Measurements from ENCODE around the gene ATG16L2.
"Not testable (repeated sequence)": the region's sequence is repeated elsewhere in the genome, so short reads cannot be mapped to it uniquely, and the experiment has no call there.

The ATG16L2 gene

DNA sequence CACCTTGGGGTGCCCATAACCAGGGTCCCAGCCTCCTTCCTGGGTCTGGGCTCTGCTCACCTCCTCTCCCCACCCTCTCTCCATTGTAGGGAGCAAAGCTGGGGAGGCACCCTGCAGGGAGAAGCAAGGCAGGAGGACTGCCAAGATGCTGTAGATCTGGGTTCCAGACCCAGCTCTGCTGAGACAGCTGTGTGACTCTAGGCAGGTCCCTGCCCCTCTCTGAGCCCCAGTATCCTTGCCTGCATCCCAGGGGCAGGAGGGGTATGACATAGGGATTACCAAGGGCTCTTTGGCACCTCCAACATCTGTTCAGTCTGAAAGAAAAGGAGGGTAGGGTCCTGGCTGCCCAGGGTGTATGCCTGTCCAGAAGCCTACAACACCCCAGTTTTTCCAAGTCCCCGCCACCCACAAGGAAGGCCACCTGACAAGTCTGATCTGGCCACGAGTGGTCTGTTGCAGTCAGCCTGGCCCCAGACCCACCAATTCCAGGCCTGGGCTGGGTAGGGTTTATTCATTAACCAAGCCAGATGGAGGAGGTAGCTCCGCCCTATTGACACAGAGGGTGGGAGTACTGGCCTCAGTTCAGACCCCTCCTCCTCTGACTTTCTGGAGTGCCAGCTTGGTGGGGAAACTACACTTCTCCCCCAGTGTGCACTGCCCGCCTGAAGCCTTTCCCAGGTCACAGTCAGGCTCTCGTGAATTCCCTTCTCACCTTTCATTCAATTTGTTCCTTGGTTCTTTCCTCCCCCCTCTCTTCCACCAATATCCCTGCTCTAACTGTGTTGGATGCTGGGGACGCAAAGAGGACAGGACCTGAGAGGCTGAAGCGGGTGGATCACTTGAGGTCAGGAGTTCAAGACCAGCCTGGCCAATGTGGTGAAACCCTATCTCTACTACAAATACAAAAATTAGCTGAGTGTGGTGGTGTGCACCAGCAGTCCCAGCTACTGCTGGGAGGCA is 35.4 kb upstream of the ATG16L2 start:
- in situ Hi-C loops (cut with HindIII; ENCODE audit: low sequenced_read_pairs), result no loop called here

DNA sequence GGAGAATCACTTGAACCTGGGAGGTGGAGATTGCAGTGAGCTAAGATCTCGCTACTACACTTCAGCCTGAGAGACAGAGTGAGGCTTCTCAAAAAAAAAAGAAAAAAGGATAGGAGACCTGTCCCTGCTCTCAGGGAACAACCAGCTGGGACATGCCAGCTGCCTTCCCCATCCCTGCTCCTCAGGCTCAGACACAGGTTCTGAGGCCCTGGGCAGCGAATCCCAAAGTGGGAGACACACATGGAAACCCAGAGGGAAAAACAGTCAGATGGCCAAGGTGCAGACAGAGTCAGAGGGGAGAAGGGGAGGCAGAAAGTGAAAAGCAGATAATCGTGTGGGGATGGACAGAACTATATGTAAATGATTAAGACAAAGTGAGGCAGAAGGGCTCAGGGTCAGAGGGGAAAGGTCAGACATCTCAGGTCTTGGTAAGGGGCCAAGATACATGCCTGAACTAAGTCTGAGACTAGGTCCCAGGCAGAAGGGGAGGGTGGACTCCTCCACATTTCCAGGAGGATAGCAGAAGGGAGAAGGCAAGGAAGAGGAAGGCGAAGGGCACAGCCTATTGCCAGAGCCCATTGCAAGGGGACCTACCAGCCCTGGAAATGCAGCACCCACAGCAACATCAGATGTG is 34.6 kb upstream of the ATG16L2 start:
- in situ Hi-C loops (cut with HindIII; ENCODE audit: low sequenced_read_pairs), result no loop called here

DNA sequence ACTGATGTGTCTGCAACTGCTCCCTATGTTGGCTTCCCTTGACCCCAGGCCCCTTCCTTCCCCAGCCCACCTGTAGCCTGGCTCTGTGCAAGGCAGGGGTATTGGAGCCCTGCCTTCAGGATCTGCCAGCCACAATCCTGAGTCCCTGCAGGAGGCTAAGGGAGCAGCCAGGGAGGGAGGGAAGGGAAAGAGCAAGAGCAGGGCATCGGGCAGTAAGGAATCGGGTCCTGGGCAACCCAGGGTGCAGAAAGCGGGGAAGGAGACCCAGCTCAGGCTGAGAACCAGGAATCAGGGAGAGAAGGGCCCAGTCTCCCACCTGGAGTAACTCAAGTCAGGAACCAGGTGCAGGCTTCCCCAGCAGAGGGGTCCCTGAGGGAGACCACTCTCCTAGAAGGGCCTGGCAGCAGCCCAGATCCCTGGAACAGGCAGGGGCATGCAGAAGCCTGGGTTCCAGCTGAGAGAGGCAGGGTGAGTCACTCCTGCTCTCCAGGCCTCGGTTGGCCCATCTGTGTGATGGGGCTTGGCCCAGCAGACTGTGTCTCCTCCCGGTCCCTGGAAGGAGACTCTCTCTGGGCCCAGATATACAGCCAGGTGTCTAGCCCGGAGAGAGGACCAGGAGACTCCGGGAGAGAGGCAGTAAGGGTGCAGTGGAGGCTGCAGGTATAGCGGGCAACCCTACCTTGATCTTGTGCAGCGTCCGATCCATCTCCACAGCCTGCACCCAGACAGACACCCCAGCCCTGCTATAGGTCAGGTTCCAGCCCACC is 33.7 kb upstream of the ATG16L2 start:
- in situ Hi-C loops (cut with HindIII; ENCODE audit: low sequenced_read_pairs), result no loop called here

DNA sequence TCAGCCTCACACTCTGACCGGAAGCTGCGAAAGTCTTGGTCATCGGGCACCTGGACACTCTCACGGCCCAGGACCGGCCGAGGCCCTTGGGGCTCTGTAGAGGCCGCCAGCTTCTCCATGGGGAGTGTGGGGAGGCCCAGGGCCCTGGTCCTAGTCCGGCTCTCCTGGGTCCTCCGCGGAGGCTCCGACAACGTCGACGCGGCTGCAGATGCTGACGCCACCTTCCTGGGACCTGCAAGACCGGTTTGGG is 33.2 kb upstream of the ATG16L2 start:
- in situ Hi-C loops (cut with HindIII; ENCODE audit: low sequenced_read_pairs), result no loop called here

DNA sequence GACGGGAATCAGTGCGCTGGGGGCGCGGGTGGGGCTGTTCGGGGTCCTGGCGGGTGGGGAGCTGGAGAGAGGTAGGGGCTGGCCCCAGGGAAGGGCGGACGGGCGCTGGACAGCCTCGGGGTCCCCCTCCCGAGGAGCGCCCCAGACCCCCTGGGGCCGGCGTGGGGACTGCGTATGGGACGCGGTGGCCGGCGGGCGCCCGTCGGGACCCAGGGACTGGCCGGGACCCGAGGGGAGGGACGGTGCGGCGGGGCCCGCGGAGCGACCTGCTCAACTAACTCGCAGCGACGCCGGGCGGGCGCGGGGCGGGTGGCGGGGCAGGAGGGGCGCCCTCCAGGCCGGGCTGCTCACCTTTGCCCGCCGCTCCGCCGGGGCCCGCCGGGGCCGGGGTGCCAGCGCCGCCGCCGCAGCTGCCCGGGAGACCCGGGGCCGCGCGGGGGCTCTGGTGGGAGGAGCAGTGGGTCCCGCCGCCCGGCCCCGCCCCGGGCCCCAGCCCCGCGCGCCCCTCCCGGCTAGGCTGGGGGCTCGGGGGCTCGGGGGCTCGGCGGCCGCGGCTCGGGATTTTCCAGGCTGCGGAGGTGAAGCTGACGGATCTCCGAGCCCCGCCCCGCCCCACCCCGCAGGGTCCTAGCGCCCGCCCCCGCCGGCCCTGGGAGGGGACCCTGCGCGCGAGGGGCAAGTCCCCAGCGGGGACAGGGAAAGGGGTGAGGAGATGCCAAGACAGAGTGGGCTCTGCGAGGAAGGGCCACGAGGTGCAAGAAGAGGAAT is 32.7 kb upstream of the ATG16L2 start:
- in situ Hi-C loops (cut with HindIII; ENCODE audit: low sequenced_read_pairs), result no loop called here

DNA sequence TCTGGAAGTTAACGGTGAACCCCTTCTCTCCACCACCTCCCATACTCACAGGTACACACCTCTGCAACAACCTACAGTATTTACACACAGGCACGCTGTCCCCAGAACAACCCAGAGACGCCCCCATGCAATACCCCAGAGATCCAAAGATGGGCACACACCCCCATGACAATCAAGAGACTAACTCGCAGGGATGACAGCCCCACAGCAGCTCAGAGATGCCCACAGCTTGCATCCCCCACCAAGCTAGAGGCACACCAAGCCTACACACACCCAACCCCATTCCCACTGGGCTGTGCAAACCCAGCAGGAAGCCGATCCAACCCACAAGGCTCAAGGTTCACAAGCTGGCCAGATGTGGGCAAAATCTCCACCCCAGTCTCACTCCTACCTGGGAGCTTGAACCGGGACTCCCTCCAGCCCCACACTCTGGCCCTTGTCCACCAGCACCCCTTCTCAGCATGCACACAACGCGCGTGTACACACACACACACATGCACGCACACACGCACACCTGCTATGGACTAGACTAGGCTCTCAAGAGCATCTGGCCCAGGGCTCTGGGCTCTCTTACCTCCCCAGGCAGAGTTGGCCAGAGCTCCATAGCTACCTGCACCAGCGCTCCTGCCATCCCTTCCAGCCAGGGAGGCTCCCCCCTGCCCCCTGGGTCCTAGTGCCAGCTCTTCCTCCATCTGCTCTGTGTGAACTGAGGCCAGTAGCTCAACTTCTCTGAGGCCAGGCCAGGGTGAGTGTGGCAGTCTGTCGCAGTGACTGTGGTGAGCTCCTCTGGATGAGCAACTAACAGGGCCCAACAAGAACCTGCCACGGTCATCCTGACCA is 31.9 kb upstream of the ATG16L2 start:
- in situ Hi-C loops (cut with HindIII; ENCODE audit: low sequenced_read_pairs), result no loop called here

DNA sequence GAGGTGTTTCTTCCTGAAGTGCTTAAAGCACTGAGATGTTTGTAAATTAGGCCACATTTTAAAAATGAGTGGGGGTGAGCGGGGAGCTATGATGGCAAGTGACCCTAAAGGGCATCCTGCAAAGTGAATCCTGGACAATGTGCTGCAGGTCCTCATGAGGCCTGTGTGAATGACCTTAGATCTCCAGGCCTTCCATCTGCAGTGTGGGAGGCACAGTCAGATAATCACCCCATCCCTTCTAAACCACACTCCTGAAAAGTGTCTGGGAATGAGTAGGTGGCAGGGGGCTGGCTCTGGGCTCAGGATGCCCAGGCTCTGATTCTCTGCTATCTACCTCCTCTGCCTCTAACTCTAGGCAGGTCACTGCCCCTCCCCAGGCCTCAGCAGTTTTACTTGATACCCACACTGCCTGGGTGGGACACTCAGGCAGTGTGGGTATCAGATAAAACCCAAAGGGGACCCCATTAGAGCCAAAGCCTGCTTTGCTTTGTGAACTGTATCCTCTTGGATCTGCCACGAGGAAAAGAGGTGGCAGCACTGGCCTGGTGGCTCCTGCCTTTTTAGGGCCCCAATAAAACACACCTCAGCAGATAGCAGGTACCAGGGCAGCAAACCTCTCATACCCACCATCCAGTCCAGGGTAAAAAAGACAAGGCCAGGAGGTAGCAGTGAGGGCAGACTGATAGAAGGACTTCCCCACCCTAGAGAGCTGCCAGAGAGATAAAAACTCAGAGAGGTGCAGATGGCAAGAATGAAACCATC is 30.9 kb upstream of the ATG16L2 start:
- in situ Hi-C loops (cut with HindIII; ENCODE audit: low sequenced_read_pairs), result no loop called here

DNA sequence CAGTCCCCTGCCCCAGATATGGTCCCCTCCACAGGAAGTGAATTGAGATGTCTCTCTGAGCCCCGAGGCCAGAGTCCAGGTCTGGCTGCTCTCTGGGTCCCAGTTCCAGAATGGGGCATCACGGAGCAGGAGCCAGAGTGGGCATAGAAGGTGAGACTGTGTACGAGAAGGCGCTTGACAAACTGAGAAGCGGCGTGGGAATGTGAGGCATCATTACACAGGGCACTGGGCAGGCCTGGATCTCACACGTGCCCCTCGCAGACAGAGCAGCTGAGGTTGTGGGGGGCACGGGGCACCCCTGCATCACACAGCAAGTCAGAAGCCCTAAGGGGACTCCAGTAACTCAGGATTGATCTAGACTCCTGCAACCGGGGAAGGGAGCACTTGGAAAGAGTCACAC is 29.5 kb upstream of the ATG16L2 start:
- in situ Hi-C loops (cut with HindIII; ENCODE audit: low sequenced_read_pairs), result no loop called here

DNA sequence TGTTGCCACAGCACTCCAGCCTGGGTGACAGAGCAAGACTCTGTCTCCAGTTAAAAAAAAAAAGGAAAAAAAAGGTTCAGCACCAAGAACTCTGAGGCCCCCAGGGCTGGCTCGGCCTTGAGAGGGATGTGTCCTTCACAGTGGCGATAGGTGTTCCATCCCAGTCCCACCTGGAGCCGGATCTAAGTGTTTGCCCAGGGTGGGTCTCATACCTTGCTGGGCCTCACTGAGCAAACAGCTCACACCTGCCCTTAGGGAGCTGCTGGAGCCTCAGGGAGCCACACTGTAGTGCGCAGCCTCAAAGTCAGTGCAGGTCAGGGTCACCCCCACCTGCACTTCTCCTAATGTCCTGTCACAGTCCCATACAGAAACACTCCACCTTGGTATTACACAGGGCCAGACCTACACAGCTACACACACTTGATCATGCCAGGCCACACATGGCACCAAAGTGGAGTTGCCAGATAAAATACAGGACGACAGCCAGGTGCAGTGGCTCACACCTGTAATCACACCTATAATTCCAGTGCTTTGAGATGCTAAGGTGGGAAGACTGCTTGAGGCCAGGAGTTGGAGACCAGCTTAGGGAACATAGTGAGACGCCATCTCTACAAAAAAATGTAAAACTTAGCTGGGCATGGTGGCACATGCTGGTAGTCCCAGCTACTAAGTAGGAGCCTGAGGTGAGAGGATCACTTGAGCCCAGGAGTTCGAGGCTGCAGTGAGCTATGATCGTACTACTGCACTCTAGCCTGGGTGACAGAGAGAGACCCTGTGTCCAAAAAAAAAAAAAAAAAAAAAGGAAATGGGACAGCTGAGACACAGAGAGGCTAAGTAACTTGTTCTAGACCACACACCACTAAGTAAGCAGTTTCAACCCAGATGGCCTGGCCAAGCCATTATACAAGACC is 27.7 kb upstream of the ATG16L2 start:
- in situ Hi-C loops (cut with HindIII; ENCODE audit: low sequenced_read_pairs), result no loop called here

DNA sequence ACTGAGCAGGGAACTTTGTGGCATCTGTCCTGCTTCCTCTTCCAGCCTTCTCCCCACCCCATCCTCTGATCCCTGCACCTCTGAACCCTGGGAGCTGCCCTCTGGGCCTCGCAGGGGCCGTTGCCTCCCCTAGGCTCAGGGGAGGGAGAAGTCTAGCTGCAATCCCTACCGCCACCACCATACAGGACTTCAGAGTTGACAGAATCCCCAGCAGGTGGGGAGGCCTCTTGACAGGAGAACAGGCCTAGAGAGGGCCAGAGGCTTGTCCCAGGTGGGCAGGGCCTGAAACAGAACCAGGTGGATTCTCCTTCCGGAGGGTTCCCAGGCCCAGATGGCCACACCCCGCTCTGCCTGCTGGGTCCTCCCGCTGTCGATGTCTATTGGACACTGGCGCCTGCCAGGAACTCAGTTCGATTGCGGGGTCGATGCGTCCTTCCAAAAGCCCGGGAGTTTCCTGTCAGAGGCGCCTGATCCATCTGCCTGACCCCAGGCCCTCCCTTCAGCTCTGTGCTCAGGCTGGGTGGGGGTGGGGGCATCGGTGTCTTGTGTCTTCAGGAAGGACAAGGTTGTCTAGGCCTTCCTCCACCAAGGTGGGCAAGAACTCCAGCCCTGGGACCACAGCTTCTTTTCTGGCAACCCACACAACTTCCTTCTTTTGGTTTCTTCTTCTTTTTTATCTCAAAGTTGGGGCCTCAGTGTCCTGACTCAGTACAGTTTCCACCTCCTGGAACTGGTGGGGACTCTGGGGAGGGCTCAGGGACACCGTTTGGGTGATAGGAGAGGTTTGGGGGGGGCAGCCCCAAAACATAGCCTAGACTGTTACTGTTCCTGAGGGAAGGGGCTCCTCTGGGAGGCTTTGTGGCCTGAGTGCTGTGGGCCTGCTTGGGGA is 26.8 kb upstream of the ATG16L2 start:
- in situ Hi-C loops (cut with HindIII; ENCODE audit: low sequenced_read_pairs), result no loop called here

DNA sequence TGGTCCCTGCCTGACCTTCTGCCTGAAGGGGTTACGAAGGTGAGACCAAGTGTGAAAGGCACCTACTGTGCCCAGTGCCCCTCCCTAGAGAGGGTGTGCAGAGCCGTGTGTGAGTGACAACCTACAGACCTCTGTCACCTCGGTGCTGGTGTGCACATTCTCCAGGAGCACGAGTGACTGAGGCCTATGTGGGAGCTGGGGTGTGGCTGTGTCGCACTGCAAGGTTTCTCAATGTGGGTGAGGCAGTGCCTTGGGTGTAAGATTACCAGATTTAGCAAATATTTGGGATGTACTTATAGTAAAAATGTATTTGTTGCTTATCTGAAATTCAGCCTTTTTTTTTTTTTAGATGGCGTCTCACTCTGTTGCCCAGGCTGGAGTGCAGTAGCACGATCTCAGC is 26.0 kb upstream of the ATG16L2 start:
- in situ Hi-C loops (cut with HindIII; ENCODE audit: low sequenced_read_pairs), result no loop called here

DNA sequence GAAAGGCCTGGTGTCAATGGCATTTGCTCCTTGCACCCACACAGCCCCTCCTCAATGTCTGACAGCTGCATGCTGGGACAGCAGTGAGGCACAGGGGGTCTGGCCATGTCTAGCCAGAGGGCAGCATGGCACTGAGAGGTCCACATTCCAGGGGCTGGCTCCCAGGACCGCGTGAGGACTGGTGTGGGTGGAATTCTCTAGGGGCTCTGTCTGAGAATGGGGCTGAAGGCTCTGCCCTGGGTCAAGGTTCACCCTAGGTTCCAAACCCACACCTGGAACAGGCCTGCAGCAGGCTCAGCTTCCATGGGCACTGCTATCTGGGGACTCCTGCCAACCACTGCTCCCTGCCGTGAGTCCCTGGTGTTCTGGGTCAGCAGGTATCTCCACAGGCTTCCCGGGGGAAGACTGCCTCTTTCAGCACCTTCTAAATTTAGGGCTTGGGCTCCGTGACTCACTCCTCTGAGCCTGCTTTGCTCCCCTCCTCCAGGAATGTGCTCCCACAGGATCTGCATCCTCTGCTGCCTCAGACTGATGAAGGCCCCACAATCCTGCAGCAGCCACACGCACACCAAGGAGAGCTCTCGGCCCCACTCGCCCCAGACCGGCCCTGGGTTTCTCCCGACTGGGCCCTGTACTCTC is 24.6 kb upstream of the ATG16L2 start:
- in situ Hi-C loops (cut with HindIII; ENCODE audit: low sequenced_read_pairs), result no loop called here

DNA sequence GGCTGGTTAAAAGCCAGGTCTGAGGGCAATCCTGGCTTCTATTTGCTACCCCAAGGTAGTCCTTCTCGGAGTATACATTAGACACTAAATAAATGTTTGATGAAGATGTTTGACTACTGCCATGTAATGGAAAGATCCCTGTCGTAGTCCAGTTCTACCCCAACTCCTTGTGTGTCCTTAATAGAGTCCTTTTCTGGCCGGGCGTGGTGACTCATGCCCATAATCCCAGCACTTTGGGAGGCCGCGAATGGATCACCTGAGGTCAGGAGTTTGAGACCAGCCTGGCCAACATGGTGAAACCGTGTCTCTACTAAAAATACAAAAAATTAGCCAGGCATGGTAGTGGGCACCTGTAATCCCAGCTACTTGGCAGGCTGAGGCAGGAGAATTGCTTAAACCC is 23.0 kb upstream of the ATG16L2 start:
- in situ Hi-C loops (cut with HindIII; ENCODE audit: low sequenced_read_pairs), result not testable (repeated sequence)

DNA sequence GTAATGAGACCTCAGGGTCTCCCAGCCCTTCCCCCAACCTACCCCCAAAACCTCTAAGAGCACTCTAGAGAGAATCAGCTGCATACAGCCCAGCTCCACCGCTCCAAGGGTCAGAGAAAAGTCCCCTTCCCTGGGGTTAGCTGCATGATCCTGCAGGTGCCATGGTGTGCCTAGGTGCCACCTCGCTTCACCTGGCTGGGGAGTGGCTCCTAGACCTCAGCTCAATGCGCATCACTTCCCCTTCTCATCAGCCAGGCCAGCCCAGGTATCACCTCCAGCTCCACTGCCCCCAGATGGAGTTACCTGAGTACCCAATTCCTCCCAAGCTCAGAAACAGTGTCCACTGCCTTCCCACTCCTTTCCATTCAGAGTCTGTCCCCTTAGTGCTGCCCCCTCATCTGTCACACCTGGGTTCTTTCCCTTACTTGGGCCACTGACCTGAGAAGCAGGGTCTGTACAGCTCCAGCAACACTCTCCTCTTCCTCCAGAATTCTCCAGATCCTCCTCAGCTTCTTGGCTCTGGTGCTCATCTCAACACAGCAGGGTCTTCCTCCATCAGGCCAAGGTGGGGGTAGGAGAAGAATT is 21.7 kb upstream of the ATG16L2 start:
- in situ Hi-C loops (cut with HindIII; ENCODE audit: low sequenced_read_pairs), result no loop called here

DNA sequence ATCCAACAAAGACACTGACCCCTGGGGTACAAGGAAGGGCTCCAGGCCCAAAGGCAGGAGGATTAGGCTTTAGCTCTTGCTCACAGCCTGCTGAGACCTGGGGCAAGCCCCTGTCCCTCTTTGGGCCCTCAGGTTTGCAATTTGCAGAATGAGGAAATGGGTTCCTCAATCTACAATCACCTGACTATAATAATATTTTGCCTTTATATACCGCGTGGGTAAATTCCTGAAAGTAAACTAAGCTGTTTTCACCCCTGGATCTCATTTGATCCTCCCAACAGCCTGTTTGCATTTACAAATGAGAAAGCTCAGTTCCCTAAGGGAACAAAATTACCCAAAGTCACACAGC is 21.2 kb upstream of the ATG16L2 start:
- in situ Hi-C loops (cut with HindIII; ENCODE audit: low sequenced_read_pairs), result no loop called here

DNA sequence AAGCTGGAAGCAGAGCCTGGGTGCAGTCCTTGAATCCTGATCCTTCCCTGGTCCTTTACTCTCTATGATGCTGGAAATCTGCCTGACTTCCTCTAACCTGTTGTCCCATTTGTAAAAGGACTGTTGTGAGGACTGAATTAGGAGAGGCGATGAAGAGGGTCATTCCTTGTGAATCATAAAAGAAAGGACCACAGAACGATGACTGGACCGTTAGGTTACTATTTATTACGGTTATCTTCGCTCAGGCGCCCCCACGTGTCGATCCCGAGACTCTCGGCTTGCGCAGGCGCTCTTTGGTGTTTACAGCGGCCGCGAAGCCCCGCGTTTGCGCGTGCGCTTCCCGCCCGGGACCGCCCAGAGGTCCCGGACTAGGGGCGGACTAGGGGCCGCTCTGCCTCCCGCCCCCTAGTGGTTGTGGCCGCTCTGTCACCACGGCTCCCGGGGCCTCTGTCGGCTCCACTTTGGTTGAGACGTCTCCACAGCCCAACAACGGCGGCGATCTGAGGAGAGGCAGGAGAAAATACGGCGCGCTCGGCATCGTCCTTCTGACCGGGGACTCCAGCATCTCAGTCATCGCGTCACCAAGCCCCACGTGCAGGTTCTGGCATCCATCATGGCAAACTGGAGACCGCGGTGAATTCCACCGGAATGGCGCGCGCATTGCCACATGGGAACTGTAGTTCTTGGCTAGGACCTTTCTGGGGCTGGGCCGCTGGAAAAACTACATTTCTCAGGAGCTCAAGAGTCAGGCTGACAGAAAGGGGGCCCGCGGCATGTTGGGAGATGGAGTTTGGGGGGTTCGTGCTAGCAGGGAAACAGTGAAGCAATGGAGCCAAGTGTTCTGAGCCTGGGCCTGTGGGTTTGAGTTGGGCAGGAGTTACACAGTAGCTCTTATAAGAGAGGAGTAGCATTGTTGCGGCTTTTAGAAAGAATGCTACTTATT is 20.5 kb upstream of the ATG16L2 start, which contains the start of gene STARD10:
Gene STARD10, minus strand, starts transcription at position 623 of the 943 bp plus-strand sequence. CDS start 12,866 bp downstream, outside the sequence.
- in situ Hi-C loops (cut with HindIII; ENCODE audit: low sequenced_read_pairs), result no loop called here
